Stimulated activated CD4-positive, alpha-beta T cell treated with anti-CD3 and anti-CD28 coated beads, Interleukin-1b, Interleukin-23, amount 100 ng/mL, for 1 hour (primary cell): Measurements from ENCODE around the gene CHCHD6.

ENCODE experiments used
- DNase-seq, 2 donors: peaks; one replicate each; pipeline ENCODE4 v3.0.0-alpha.2; 2020; ENCODE audit warnings: low read depth in 2 of 2

The CHCHD6 gene

DNA sequence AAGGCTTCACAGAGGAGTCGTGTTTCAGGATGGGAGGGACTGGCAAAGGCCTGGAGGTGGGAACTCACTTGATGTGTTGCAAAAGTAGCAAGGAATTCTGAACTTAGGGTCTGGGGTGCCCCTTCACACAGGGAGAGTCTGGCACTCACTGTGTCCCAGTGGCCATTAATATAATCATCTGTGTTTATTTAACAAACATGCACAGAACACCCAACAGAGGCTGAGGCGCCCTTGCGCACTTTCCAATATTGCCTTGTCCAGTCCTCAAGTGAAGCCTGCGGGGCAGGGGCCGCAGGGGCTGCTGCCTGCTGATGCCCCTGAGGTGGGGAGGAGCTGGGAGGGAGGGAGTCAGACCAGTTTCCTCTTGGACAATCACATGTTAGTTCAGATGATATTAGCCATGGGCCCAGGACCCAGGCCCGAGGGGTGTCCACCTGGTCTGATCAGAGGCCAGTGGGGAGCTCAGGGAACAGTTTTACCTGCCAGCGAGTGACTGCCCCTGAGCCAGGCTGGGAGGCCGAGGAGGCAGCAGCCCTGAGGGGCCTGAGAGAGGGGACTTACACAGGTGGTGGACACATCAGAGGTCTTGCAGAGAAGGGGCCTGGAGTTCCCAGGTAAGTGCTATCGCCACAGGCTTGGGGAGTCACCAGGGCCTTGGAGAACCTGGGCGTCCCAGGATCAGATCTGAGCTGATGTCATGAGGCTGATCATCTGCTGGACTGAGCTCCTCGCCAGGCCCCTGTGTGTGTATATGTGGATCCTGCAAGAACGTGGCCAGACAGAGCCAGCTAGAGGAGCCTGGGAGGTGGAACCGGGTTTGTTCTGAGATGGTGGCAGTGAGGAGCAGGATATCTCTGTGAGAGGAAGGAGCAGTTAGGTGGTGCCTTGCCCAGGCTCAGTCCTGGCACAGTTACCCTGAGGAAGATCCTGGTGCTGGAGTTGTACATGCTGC, 35.3 kb upstream of the CHCHD6 start:
- no peak for DNase-seq

DNA sequence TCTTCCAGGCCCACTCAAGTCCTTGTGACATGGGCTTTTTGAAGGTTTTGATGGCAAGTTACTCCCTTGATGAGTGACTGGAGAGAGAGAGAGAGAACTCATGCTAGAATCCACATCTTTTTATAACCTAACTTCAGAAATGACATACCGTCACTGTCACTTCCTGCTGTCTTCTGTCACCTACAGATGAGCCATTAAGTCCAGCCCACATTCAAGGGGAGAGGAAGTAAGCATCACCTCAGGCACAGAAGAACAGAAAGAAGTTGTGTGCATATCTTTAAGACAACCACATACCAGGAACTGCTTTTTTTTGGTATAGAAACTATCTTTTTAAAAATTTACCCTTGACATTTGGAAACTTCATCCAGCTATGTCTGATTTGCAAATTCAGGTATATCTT, 32.5 kb upstream of the CHCHD6 start:
- no peak for DNase-seq

DNA sequence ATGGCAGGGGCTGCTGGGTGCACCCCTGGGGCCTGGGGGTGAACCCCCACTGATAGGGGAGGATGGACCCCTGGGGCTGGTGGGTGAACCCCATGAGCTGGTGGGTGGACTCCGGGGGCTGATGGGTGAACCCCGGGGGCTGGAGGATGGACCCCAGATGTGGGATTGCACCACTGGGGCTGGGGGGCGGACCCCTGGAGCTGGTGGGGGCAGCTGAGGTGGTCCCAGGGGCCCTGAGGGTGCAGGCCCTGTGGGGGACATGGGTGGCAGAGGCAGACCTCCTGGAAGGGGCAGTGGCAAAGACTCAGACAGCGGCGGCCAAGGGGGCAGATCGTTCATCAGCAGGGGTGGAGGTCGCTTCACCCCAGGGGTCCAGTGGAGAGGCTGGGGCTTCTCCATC, 31.7 kb upstream of the CHCHD6 start:
- DNase-seq: no peak

DNA sequence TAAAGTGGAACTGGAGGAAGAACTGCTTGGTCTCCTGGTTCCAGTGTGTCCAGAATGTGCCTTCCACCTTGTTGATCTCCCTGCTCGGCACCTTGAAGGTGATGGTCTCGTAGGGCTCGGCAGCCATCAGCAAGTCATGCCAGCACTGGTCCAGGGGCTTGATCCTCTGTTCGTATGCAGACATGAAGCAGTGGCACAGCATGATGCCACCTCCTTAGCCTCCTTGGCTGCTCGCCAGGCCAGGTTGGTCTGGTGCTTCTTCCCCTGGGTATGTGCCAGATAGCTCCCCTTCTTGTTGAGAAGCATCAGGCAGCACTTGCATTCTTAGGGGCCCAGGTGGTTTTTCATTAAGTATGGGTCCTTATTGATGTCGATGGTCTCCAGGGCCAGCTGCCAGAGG, 31.3 kb upstream of the CHCHD6 start:
- no peak for DNase-seq

DNA sequence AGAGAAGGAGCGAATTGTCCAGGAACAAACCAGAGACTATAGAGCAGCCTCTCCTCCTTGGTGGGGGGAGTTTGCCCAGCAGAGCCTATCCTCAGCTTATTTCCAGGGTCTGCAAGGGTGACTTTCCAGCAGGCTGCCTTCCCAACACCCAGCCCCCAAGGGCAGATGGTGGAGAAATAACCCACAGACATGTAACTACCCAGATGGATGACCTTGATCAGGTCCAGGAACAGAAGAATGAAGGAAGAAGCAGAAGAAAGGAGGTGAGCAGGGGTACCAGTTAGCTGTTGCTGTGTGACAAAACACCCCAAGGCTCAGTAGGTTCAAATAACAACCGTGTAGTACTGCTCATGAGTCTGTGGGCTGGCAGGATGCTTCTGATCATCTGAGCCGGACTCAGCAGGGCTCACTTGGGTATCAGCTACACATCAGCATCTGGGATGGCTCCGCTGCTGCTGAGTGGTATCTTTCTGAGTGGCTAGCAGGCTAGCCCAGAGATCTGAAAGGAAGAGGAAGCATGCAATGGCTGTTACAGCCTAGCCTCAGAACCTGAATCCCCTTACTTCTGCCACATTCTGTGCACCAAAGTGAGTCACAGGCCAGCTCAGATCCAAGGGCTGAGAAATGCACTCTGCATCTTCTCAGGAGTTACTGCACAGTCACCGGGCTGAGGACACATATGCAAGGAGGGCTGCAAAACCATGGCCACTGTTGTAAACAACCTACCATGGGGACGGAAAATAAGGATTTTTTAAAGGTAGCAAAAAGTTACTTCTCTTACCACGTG, 26.9 kb upstream of the CHCHD6 start:
- no peak for DNase-seq

DNA sequence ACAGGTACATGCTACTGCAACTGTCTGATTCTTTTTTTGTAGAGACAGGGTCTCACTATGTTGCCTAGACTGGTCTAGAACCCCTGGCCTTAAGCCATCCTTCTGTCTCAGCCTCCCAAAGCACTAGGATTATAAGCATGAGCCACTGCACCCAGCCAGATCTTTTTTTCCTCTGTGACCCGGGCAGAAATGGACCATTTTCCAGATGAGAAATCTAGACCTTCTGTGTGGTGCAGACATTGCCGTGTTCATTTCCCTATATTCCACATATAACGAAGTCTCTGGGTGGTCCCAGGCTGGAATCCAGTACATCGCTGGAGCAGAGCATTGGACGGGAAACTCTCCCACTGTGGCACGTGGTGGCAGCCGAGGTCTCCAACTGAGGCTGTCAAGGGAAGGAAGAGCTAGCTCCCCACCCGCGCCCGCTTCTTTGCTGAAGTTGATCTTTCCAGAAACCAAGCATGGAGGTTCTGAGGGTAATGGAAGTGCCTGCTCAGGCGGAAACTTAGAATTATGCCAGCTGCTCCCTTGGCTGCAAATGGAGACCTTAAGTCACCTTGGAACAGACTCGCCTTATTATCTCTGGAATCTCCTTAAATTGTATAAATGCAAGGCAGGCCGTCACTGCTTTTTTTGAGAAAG, 26.1 kb upstream of the CHCHD6 start:
- no peak for DNase-seq

DNA sequence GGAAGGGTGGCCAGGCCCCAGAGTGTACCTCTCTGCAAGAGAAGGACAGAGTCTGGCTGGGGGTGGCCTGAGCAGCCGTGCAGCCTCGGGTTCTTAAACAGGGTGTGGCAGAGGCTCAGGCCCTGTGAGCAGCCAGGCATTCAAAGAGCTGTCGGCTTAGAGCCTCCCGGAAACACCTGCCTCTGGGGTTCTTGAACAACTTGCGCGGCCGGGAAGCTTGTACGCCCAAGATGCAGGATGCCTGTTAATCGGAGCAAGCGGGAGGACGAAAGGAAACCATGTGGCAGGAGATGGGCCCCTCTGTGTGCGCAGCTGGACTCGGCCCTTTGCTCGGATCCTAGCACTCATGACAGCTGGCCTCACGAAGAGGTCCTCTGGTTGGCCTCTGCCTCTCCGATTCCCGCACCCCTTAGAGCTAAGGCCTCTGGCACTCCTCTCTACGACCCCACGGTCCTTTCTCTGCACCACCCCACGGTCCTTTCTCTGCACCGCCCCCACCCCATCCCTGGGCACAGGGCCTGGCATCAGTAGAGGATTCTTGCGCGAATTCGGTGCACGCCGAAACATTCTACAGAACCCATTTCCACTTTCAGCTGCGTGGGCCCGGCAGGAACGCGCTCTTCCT, 25.2 kb upstream of the CHCHD6 start:
- DNase-seq: no peak

DNA sequence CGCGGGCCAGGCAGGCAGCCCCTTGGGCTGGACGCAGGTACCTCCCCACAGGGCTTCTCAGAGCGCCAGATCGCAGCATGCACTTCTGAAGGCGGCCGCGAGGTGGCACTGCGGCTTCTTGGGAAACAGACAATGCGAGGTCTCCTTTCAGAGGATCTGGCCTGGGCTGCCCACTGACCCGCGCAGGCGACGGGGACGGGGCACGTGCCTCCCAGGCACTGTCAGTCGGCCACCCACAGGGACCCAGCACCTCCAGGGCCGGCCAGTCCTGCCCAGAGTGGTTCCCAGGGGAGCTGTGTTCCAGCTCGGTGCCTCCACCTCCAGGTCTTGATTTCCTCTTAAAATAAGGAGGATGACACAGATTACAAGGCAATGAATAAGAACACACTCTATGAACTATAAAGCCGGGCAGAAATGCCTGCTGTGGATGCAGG, 24.7 kb upstream of the CHCHD6 start:
- peak; percentile 45 to 75 for DNase-seq

DNA sequence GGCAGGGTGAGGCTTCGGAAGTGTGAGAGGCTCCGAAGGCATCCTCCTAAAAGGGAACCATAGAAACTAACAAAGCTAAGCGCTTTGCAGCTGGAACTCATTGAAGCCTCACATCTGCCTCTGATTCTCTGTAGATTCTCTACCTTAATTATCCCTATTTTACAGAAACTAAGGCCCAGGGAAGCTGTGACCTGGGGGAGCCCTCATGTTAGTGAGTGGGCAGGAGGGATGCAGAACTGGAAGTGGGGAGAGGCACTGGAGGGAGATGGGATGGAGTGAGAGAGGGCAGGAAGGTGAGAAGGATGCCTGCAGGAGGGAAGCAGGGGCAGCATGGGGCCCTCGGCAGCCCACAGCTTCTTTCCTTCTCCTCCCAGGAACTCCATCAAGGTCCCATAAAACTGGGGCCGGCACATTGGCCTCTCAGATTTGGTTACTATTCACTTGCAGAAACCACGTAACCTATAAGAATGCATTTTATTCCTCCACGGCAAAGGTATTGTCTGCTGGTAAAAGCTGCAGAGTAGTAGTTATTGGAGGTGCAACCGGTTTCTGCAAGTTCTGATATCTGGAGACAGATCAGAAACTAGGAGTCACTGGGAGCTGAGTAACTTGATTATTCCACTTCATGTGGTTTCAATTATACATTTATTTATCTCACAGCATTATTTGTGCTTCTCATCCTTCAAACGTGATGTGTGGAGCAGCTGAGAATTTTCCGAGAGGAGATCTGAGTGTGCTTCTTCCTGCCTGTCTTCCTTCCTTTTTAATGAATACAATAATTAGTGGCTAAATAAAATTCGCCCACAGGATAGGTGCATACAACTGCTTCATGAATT, 24.0 kb upstream of the CHCHD6 start:
- no peak for DNase-seq

DNA sequence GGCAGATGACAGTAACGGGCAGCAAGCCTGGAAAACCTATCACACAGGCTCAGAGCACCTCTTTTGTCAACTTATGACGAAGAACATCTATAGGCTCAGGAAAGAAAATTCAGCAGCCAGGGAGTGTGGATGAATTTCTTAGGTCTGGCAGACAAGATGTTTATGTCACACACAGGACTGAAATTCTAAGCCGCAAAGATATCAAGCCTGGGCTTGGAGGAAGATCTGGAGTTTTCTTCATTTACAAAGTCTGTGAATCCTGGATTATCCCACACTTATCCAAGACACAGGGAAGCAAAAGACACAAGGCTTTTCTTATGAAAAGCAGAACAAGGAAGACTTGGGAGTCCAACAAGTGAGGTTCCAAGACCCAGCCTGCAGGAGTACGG, 23.4 kb upstream of the CHCHD6 start:
- no peak for DNase-seq

DNA sequence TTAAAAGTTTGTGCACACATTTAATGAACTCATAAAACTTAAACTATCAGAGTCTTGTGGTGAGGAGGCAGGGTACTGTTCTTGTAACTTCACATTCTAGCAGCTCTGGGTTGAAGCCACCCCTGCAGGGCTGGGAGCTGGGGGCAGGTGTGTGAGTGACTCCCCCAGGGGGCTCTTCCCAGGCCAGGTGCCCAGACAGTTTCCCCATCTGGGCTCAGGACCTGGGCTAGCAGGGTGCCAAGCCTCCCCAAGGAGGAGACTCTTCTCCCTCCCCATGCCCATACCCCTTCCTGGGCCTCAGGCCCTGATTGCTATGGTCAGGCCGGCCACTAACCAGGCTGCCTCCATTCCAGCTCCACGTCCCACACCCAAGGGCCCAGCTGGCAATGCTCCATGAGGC, 22.0 kb upstream of the CHCHD6 start:
- no peak for DNase-seq

DNA sequence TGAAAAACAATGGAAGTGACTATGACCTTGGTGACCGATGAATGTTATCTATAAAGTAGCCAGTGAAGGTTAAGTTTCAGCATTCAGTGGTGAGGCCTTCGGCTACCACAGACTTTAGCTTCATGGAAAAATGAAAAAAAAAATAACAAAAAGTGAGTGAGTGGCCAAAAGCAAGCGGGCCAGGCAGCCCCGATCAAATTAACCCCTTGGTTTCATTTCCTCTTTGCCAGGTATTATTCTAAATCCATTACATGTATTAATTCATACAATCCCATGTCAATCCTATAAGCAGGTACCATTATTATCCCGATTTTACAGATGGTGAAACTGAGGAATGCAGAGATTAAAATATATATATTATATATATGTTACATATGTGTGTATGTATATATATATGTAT, 21.0 kb upstream of the CHCHD6 start:
- no peak for DNase-seq

DNA sequence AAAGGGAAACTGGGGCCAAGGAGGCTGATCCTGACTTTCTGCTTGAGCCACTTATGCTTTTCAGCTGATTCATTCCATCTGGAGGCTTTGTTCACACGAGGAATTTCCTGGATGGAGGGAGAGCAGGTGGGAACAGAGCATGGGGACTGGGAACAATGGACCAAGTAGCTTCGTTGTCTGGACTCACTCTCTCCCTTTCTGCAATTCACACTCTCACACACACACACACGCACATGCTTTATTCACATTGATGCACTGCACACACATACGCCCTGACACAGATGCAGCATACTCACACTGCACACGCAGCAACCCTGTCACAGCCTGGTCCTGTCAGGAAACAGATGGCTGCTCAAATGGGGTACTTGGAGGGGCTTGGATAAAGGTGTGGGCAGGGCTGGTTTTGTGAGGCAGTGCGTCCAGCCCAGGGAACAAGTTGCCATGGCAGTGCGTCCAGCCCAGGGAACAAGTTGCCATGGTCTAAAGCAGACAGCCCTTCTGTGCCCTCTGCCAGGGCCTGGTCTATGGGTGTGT, 19.8 kb upstream of the CHCHD6 start:
- DNase-seq: no peak

DNA sequence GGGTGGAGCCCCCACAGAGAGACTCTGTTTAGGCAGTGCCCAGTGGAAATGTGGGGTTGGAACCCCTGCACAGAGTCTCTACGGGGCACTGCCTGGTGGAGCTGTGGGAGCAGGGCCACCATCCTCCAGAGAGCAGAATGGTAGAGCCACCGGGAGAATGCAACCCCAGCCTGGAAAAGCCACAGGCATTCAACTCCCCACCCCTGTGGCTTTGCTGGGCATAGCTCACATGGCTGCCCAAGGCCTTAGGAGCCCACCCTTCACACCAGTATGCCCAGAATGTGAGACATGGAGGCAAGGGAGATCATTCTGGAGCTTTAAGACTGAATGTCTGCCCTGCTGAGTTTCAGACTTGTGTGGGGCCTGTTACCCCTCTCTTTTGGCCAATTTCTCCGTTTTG, 19.0 kb upstream of the CHCHD6 start:
- DNase-seq: no peak

DNA sequence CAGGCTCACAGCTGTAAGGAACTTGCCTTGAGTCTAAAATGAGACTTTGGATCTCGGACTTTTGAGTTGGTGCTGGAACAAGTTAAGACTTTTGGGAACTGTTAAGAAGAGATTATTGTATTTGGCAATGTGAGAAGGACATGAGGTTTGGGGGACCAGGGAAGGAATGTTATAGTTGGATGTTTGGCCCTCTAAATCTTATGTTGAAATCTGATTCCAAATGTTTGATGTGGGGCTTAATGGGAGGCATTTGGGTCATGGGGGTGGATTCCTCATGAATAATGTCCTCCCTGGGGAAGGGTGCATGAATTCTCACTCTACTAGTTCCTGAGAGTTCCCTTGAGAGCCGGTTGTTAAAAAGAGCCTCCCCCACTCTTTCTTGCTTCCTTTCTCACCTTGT, 18.5 kb upstream of the CHCHD6 start:
- no peak for DNase-seq

DNA sequence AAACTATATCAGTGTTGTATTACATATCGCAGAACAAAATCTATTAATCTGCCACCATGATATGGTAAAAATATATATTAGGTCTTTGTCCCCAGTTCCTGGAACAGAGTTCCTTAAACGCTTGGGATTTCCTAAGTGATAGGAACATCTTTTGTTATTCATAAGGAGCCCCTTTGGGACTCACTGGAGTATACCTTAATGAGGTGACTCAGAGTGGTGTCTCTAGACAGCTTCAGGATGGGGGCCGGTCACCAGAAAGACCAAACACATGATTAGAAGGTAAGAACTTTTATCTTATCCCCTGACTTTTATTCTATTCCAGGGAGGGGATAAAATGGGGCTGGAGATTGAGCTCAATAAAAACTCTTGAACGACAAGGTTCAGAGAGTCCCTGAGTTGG, 12.3 kb upstream of the CHCHD6 start:
- no peak for DNase-seq

DNA sequence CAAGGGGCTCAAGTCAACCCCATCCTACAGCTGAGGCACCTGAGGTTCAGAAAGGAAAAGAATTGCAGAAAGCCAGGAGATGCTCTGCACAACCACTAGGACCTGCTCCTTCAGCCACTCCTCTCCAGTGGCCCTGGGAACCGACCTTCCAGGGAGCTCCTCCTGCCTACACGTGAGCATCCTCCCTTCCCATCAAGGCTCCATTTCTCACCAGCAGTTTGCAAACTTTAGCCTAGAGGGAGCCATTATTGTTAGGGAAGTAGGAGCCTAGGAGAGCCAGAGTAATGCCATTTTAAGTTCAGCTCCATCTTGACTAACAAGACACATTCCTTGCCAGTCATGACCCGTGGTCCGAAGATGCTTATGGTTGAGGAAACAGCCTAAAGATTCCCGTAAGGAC, 11.2 kb upstream of the CHCHD6 start:
- DNase-seq: no peak

DNA sequence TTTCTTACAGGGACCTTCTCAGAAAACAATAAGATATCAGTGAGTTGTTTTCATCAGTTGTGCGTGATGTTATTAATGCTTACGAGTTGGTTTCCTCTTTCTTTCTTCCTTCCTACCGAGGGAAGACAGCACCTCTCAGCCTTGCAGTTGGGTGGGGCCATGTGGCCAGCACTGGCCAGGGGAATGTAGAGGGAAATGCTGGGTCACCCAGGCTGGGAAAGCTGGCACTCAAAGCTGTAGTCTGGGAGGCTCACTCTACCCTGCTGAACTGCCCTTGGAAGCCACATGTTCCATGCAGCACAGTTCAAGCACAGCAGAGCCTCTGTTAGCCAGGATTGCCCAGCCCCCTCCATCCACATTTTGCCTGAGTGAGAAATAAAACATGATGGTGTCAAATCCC, 10.1 kb upstream of the CHCHD6 start:
- DNase-seq: no peak

DNA sequence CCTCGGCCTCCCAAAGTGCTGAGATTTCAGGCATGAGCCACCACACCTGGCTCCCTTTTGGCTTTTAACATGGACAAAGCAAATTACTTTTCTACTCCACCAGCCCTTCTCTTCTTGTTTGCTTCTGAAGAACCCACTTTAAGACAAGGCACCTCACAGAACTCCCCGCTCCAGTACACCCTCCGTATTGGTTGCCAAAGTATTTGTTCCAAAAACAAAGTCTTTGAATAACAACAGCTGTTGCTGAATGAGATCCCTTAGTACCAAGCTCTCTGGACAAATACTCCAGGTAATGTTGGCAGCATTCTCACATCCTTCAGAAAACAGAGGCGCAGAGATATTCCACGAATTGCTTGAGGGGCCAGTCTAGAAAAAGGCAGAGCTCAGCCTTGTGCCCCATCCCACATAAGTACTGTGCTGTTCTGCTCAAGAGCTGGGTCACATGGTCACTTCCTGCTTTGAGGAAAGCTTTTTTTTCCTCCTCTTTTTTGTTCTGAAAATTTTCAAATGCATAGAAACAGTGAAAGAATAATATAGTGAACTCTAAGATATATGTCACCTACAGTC, 7.3 kb upstream of the CHCHD6 start:
- no peak for DNase-seq

DNA sequence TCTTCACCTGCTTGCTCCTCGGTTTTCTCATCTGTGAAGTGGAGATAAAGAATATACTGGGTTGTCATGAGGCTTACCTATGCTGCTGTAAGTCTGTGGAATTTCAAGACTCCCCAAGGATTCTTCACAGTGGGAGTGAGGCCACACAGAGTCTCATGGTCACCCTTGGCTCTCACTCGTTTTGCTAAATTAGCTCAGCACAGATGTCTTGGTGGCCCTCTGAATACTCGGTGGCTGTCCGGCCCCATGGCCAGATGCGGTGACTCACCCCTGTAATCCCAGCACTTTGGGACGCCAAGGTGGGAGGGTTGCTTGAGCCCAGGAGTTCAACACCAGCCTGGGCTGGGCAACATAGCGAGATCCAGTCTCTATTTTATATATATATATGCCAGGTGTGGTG, 5.0 kb upstream of the CHCHD6 start:
- DNase-seq: no peak
